Activated T-helper 1 cell treated with anti-CD3 and anti-CD28 coated beads, Interleukin-12 subunit alpha, Interleukin-12 subunit beta, Interleukin-2, Interleukin-4 antibody, amounts not matched to agents 30 ng/mL and 10 ng/mL and 1 ng/mL, durations not matched to agents 14 hours and 24 hours and 36 hours (primary cell): ENCODE data around the gene C11orf54. TPM values are rescaled to one million over a fixed set of nuclear protein-coding genes. Genes with fewer than 3 reads are reported as not detected.

Experiments
- DNase-seq: peaks from one replicate; pipeline ENCODE4 v3.0.0; 2021; ENCODE audit warnings: low spot score
- H3K27ac Mint-ChIP-seq: one replicate; pipeline ENCODE4 v1.8.0; 2021; ENCODE audit warnings: mild to moderate bottlenecking, mixed read lengths
- H3K27me3 Mint-ChIP-seq: one replicate; pipeline ENCODE4 v1.8.0; 2022; ENCODE audit warnings: mild to moderate bottlenecking, moderate library complexity, mixed read lengths; ENCODE audit not compliant: insufficient read depth
- H3K36me3 Mint-ChIP-seq: one replicate; pipeline ENCODE4 v1.8.0; 2021; ENCODE audit warnings: low read depth, mixed read lengths
- H3K4me1 Mint-ChIP-seq: one replicate; pipeline ENCODE4 v1.8.0; 2021; ENCODE audit warnings: low read depth, mixed read lengths
- H3K4me3 Mint-ChIP-seq: one replicate; pipeline ENCODE4 v1.8.0; 2021; ENCODE audit warnings: mild to moderate bottlenecking, moderate library complexity, mixed read lengths
- H3K9me3 Mint-ChIP-seq: one replicate; pipeline ENCODE4 v1.8.0; 2021; ENCODE audit warnings: mixed read lengths
- intact Hi-C: fragments of 100-400 bp; cut with micrococcal nuclease; formaldehyde crosslinking; loops from one replicate; pipeline ENCODE4 v1.15.1; 2024
- total RNA-seq: library from RNA; stranded (reverse); gene quantifications from 2 replicates; pipeline ENCODE4 v1.2.3, GENCODE V29; 2022

C11orf54 gene
- total RNA-seq, 1 donor from 2014 or later: 19.3 TPM

- intact Hi-C loops: loop anchor here (1.0 to 5.0 kb wide), 9 partner anchors 42 to 1304 kb away; partner anchors contain the start of genes ANKRD49, C11orf54, CEP295 and CWC15
- Mint-ChIP-seq H3K9me3 (no peaks in the 10 kb centered on the region), H3K4me3 (peak overlapping the region; percentile 93), H3K36me3 (peaks cover 25% of the 10 kb centered on the region), H3K4me1 (peaks cover 43% of the 10 kb centered on the region), H3K27ac (peak overlapping the region; percentile 88), H3K27me3 (no peaks in the 10 kb centered on the region)
- no peak for DNase-seq
These were observed 42.3 kb downstream of the C11orf54 start for GRCh38 chr11:93783765-93784144.

- intact Hi-C loops: loop anchor here (1.0 to 5.0 kb wide), 9 partner anchors 43 to 1303 kb away; partner anchors contain the start of genes ANKRD49, C11orf54, CEP295 and CWC15
- Mint-ChIP-seq H3K27me3 (no peaks in the 10 kb centered on the region), H3K27ac (peak within 1 kb of the TSS; percentile 88), H3K4me3 (peak within 1 kb of the TSS; percentile 93), H3K36me3 (peaks cover 27% of the 10 kb centered on the region), H3K9me3 (no peaks in the 10 kb centered on the region), H3K4me1 (peaks cover 45% of the 10 kb centered on the region)
- DNase-seq: peak; percentile 87
These were observed 42.9 kb downstream of the C11orf54 start, which contains the start of gene MED17 for GRCh38 chr11:93784145-93784934. TSS of gene MED17 (plus strand) at chr11:93784282. CDS start at chr11:93784514, 232 bp downstream.

- Mint-ChIP-seq H3K9me3 (no peaks in the 10 kb centered on the region), H3K4me3 (peak overlapping the region; percentile 93), H3K4me1 (peaks cover 45% of the 10 kb centered on the region), H3K36me3 (peaks cover 32% of the 10 kb centered on the region), H3K27me3 (no peaks in the 10 kb centered on the region), H3K27ac (peak overlapping the region; percentile 88)
- intact Hi-C loops: loop anchor here (1.0 to 5.0 kb wide), 9 partner anchors 44 to 1302 kb away; partner anchors contain the start of genes ANKRD49, C11orf54, CEP295 and CWC15
- no peak for DNase-seq
These were observed 43.5 kb downstream of the C11orf54 start for GRCh38 chr11:93784935-93785360.

GRCh38 chr11:93791493-93791892, 50.0 kb downstream of the C11orf54 start:
- H3K9me3 Mint-ChIP-seq: no peaks in the 10 kb centered on the region
- no peaks in the 10 kb centered on the region for H3K27me3 Mint-ChIP-seq
- intact Hi-C loops: no loop called here
- peaks cover 20% of the 10 kb centered on the region for H3K4me1 Mint-ChIP-seq
- no peak overlapping the region for H3K4me3 Mint-ChIP-seq
- H3K27ac Mint-ChIP-seq: no peak overlapping the region
- peaks cover 67% of the 10 kb centered on the region for H3K36me3 Mint-ChIP-seq
- no peak for DNase-seq

- H3K36me3 Mint-ChIP-seq: peaks cover 66% of the 10 kb centered on the region
- no peaks in the 10 kb centered on the region for H3K27me3 Mint-ChIP-seq
- H3K4me3 Mint-ChIP-seq: no peak overlapping the region
- no peak overlapping the region for H3K27ac Mint-ChIP-seq
- no peak for DNase-seq
- H3K9me3 Mint-ChIP-seq: no peaks in the 10 kb centered on the region
- intact Hi-C loops: no loop called here
- peaks cover 5% of the 10 kb centered on the region for H3K4me1 Mint-ChIP-seq
These were observed 55.2 kb downstream of the C11orf54 start for GRCh38 chr11:93796441-93797231.

- no peak for DNase-seq
- Mint-ChIP-seq H3K4me1 (peaks cover 5% of the 10 kb centered on the region), H3K4me3 (no peak overlapping the region), H3K27me3 (no peaks in the 10 kb centered on the region), H3K36me3 (peaks cover 59% of the 10 kb centered on the region), H3K9me3 (no peaks in the 10 kb centered on the region), H3K27ac (no peak overlapping the region)
- intact Hi-C loops: no loop called here
These were observed 59.9 kb downstream of the C11orf54 start for GRCh38 chr11:93801366-93801765.

- Mint-ChIP-seq H3K4me3 (no peak overlapping the region), H3K4me1 (no peaks in the 10 kb centered on the region), H3K27me3 (no peaks in the 10 kb centered on the region), H3K36me3 (peaks cover 56% of the 10 kb centered on the region), H3K9me3 (no peaks in the 10 kb centered on the region), H3K27ac (no peak overlapping the region)
- intact Hi-C loops: no loop called here
- DNase-seq: no peak
These were observed 63.4 kb downstream of the C11orf54 start for GRCh38 chr11:93804879-93805278.

GRCh38 chr11:93807980-93808379, 66.5 kb downstream of the C11orf54 start:
- no peaks in the 10 kb centered on the region for H3K27me3 Mint-ChIP-seq
- no peak for DNase-seq
- intact Hi-C loops: no loop called here
- no peak overlapping the region for H3K4me3 Mint-ChIP-seq
- H3K4me1 Mint-ChIP-seq: no peaks in the 10 kb centered on the region
- peaks cover 55% of the 10 kb centered on the region for H3K36me3 Mint-ChIP-seq
- H3K27ac Mint-ChIP-seq: no peak overlapping the region
- no peaks in the 10 kb centered on the region for H3K9me3 Mint-ChIP-seq

- Mint-ChIP-seq H3K4me1 (no peaks in the 10 kb centered on the region), H3K27ac (no peak overlapping the region), H3K4me3 (no peak overlapping the region), H3K27me3 (no peaks in the 10 kb centered on the region), H3K9me3 (no peaks in the 10 kb centered on the region), H3K36me3 (peaks cover 37% of the 10 kb centered on the region)
- intact Hi-C loops: no loop called here
- DNase-seq: no peak
These were observed 72.5 kb downstream of the C11orf54 start for GRCh38 chr11:93813974-93814373.

Other genes starting within 250 kb of the C11orf54 start
- 33.4 and 34.8 TPM in 2 replicates for gene SMCO4, start 198.3 kb upstream of the C11orf54 start, total RNA-seq
- gene CEP295, start 80.0 kb upstream of the C11orf54 start, total RNA-seq: 29.4 and 29.7 TPM in 2 replicates
- gene TAF1D, start 177 bp upstream of the C11orf54 start, total RNA-seq: 337 and 345 TPM in 2 replicates
- 55.8 and 59.4 TPM in 2 replicates for gene MED17, start 42.6 kb downstream of the C11orf54 start, total RNA-seq
- not detected in 2 replicates for gene VSTM5, start 108.9 kb downstream of the C11orf54 start, total RNA-seq